Astrocyte (in vitro differentiated cells and primary cell): ENCODE measurements around the gene RAP1A.

ENCODE experiments used
- EZH2 ChIP-seq: IDR thresholded peaks from 2 replicates; pipeline ENCODE4 v1.6.1; 2012; ENCODE audit warnings: mild to moderate bottlenecking, low read length, inconsistent platforms; ENCODE audit not compliant: insufficient read depth
- TF ChIP-seq, protein P1 (sequence below): IDR thresholded peaks from 2 replicates; pipeline ENCODE4 v1.5.1; 2011; ENCODE audit warnings: low read depth, mild to moderate bottlenecking, inconsistent platforms, low read length, moderate library complexity; ENCODE audit not compliant: insufficient read depth

GRCh38 chr1:111746614-111746999 lies 127.0 kb downstream of the RAP1A start:
- TF ChIP-seq, protein P1, sequence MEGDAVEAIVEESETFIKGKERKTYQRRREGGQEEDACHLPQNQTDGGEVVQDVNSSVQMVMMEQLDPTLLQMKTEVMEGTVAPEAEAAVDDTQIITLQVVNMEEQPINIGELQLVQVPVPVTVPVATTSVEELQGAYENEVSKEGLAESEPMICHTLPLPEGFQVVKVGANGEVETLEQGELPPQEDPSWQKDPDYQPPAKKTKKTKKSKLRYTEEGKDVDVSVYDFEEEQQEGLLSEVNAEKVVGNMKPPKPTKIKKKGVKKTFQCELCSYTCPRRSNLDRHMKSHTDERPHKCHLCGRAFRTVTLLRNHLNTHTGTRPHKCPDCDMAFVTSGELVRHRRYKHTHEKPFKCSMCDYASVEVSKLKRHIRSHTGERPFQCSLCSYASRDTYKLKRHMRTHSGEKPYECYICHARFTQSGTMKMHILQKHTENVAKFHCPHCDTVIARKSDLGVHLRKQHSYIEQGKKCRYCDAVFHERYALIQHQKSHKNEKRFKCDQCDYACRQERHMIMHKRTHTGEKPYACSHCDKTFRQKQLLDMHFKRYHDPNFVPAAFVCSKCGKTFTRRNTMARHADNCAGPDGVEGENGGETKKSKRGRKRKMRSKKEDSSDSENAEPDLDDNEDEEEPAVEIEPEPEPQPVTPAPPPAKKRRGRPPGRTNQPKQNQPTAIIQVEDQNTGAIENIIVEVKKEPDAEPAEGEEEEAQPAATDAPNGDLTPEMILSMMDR: no peak
- no peak for TF ChIP-seq EZH2
